Measurements from ENCODE around the gene INPP5F. TPM values are rescaled to one million over a fixed set of nuclear protein-coding genes. Genes with fewer than 3 reads are reported as not detected.

INPP5F gene
- total RNA-seq, 1 donor from 2014 or later: 23.3 TPM

DNA sequence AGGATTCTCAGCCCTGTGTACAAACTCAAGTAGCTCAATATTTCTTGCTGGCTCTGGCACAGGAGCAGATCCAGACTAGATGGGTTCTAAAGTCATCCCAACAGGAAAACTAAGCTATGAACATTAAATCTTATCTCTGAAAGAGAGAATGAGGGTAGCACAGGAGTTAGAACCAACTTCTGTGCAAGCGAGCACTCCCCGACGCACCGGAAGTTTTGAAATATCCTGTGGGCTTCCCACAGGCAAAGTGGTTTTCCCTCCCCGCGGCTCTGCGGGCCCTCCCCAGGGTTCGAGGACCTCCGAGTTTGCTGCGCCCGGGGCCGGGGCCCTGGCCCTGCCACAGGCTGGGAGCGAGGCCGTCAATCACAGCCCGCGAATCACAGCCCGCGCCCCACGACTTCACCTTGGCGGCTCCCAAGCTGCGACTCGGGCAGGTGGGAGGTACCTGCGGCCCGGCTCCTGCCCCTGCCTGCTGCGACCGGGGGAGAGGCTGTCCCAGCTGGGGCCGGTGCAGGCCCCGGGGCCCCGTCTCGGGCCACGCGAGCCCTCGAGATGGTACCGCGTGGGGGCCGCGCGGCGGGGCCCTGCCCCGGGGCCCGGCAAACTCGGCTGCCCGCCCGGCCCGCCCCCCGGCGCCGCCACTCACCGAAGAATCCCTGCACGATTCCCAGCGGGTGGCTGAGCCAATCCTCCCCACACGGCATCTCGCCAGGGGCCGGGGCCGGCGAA lies 146.2 kb downstream of the INPP5F start:
- no peak for DNase-seq

DNA sequence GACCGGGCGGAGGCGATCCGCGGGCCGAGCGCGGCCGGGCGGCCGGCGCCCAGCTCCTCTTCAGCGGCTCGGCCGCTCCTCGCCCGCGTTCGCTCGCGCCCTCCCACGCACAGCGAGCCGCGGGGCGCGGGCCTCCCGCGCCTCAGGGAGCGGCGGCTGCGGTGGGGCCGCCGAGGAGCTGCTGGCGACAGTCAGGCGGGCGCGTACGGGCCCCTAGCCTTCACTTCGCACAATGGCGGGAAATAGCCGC lies 146.7 kb downstream of the INPP5F start, which contains the start of gene MCMBP:
MCMBP (minus strand) TSS at position 234 of the 250 bp plus-strand sequence. CDS start 259 bp downstream, outside the sequence.
- no peak for DNase-seq

DNA sequence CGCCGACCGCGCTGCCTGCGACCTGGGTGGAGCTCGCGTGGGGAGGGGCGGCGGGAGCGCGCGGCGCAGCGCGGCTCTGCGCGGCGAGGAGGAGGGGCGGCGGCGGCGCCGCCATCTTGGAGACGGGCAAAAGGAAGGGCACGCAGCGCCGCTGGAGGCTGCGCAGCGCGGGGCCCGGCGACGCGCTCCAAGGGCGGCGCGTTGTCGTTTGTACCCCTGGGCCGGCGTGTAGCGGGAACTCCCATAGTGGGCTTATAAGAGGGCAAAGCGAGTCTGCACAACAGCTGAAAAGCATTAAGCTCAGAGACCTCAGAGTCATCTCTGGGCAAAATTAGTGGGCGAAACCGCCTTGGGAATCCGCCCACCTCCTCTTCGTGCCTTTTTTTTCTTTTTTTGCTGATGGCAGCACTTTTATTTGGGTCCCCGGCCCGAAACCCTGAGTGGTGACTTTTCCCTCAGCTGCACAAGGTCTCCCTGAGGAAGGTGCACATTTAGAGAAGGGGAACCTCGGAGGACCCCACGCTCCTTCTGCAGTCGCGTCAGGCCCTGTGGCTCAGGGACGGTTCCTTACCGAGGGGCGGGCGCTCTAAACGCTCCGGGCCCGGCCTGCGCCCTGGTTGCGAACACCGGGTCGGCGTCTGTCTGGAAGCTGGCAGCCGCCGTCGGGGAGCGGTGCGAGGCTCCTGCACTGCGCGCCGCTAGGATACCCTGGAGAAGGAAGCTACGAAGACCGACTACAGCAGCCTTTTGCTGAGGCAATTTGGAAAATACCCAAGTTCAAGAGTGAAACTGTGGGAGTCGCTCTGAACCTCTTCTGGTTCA lies 147.2 kb downstream of the INPP5F start:
- DNase-seq: peak; percentile 86

DNA sequence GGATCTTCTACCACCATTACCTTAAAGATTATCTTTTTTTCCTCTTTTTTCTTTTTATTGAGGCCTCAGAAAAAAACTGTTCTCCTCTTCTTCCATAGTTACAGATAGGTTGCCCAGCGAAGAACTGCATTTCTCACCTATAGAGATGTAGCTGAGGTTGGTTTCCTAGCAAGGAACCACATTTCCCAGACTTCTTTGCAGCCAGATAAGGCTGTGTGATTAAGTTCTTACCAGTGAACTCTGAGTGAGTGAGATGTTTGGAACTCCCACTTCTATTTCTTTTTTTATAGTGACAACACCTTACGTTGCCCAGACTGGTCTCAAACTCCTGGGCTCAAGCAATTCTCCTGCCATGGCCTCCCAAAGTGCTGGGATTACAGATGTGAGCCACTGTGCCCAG lies 152.7 kb downstream of the INPP5F start:
- DNase-seq: no peak

Small RNA genes lying within 50 kb of the gene (small RNA-seq; reads per million reads assigned to genes)
- not detected for gene RN7SL846P (ENCODE audit: low replicate concordance)

Other genes with a start within 250 kb of the INPP5F start
- gene RGS10, start 183.3 kb upstream of the INPP5F start, total RNA-seq: 34.0 TPM
- gene TIAL1, start 129.1 kb upstream of the INPP5F start, total RNA-seq: 97.7 TPM
- 11.6 TPM for gene BAG3, start 74.7 kb upstream of the INPP5F start, total RNA-seq
- gene MCMBP, start 146.8 kb downstream of the INPP5F start, total RNA-seq: 39.3 TPM
- gene SEC23IP, start 166.7 kb downstream of the INPP5F start, total RNA-seq: 17.1 TPM

Data from skin of body (tissue), 3 donors.